Vagina (tissue), 2 donors: ENCODE data around the gene CFHR4. TPM values are rescaled to one million over a fixed set of nuclear protein-coding genes. Genes with fewer than 3 reads are reported as not detected.

Experiments used
- DNase-seq, 2 donors: peaks; one replicate each; pipeline ENCODE4 v3.0.0-alpha.2; 2017; ENCODE audit errors: extremely low spot score in 2 of 2
- H3K27ac ChIP-seq: fragments of 200-600 bp; sonication (generic); one replicate; pipeline ENCODE4 v1.5.1; 2019
- H3K27me3 ChIP-seq: fragments of 200-600 bp; sonication (generic); one replicate; pipeline ENCODE4 v1.5.1; 2019
- H3K36me3 ChIP-seq, 2 donors: fragments of 200-600 bp; sonication (generic); one replicate each; pipeline ENCODE4 v1.5.1; 2017 to 2019
- H3K4me1 ChIP-seq: fragments of 200-600 bp; sonication (generic); one replicate; pipeline ENCODE4 v1.5.1; 2019
- H3K4me3 ChIP-seq, 2 donors: fragments of 200-600 bp; sonication (generic); 1 replicate in 1 of 2; 2 replicates in 1 of 2; pipeline ENCODE4 v1.5.1; 2016 to 2019
- H3K9me3 ChIP-seq: fragments of 200-600 bp; sonication (generic); one replicate; pipeline ENCODE4 v1.5.1; 2019
- CTCF ChIP-seq, 3 experiments: fragments of 450-650 bp in 2 of 3; fragments of 200-600 bp in 1 of 3; sonication (generic) in 1 of 3; IDR thresholded peaks; one replicate each; pipeline ENCODE4 v1.5.1; 2017 to 2019; ENCODE audit warnings: antibody characterized with exemption in 3 of 3, mild to moderate bottlenecking in 2 of 3, moderate library complexity in 2 of 3
- POLR2A ChIP-seq, 2 donors: fragments of 450-650 bp; IDR thresholded peaks; one replicate each; pipeline ENCODE4 v1.6.1; 2017; ENCODE audit warnings: antibody characterized with exemption in 2 of 2, mild to moderate bottlenecking in 2 of 2, moderate library complexity in 2 of 2
- POLR2AphosphoS5 ChIP-seq, 2 donors: sonication (generic); formaldehyde crosslinking; IDR thresholded peaks; one replicate each; pipeline ENCODE4 v1.9.0; 2017; ENCODE audit warnings: antibody characterized with exemption in 2 of 2, mild to moderate bottlenecking in 2 of 2, low read depth in 1 of 2; ENCODE audit not compliant: insufficient read depth in 1 of 2
- intact Hi-C: fragments of 100-400 bp; cut with DNase I; formaldehyde crosslinking; loops from one replicate; pipeline ENCODE4 v1.15.1; 2023
- total RNA-seq: library from RNA; depleted of rRNA; stranded (reverse); fragments of >200 nt; gene quantifications from one replicate; pipeline ENCODE4 v1.2.3, GENCODE V29; 2016

The CFHR4 gene
- total RNA-seq, 1 donor from 2014 or later: not detected

- Histone ChIP-seq H3K27me3 (no peaks in the 10 kb centered on the region), H3K9me3 (no peaks in the 10 kb centered on the region), H3K4me1 (no peaks in the 10 kb centered on the region), H3K4me3 (no peak overlapping the region), H3K36me3 (no peaks in the 10 kb centered on the region), H3K27ac (no peak overlapping the region)
- intact Hi-C loops: no loop called here
- no peak for DNase-seq
- TF ChIP-seq POLR2A (IDR thresholded peaks at IDR 0.05): no peak
- TF ChIP-seq POLR2AphosphoS5 (IDR thresholded peaks at IDR 0.05; ENCODE audit: insufficient read depth in 1 of 2, low read depth in 1 of 2): no peak
- TF ChIP-seq CTCF (IDR thresholded peaks at IDR 0.05): no peak
Observed at GRCh38 chr1:196860323-196860884, 27.4 kb upstream of the CFHR4 start.

- no peak for TF ChIP-seq CTCF (IDR thresholded peaks at IDR 0.05)
- TF ChIP-seq POLR2A (IDR thresholded peaks at IDR 0.05): no peak
- Histone ChIP-seq H3K36me3 (no peaks in the 10 kb centered on the region), H3K4me3 (no peak overlapping the region), H3K27me3 (no peaks in the 10 kb centered on the region), H3K9me3 (no peaks in the 10 kb centered on the region), H3K27ac (no peak overlapping the region), H3K4me1 (no peaks in the 10 kb centered on the region)
- intact Hi-C loops: no loop called here
- DNase-seq: no peak
Observed at GRCh38 chr1:196861429-196861828, 26.4 kb upstream of the CFHR4 start.

- DNase-seq: no peak
- no peaks in the 10 kb centered on the region for H3K27me3 ChIP-seq
- intact Hi-C loops: no loop called here
- H3K9me3 ChIP-seq: no peaks in the 10 kb centered on the region
- H3K36me3 ChIP-seq: no peaks in the 10 kb centered on the region
- TF ChIP-seq CTCF (IDR thresholded peaks at IDR 0.05): no peak
- no peak overlapping the region for H3K27ac ChIP-seq
- H3K4me3 ChIP-seq: no peak overlapping the region
- no peaks in the 10 kb centered on the region for H3K4me1 ChIP-seq
Observed at GRCh38 chr1:196866974-196867373, 20.9 kb upstream of the CFHR4 start.

GRCh38 chr1:196873385-196873784 is 14.5 kb upstream of the CFHR4 start:
- Histone ChIP-seq H3K36me3 (no peaks in the 10 kb centered on the region), H3K9me3 (no peaks in the 10 kb centered on the region), H3K27me3 (no peaks in the 10 kb centered on the region), H3K4me1 (no peaks in the 10 kb centered on the region), H3K4me3 (no peak overlapping the region), H3K27ac (no peak overlapping the region)
- TF ChIP-seq POLR2A (IDR thresholded peaks at IDR 0.05): no peak
- TF ChIP-seq CTCF (IDR thresholded peaks at IDR 0.05): no peak
- TF ChIP-seq POLR2AphosphoS5 (IDR thresholded peaks at IDR 0.05; ENCODE audit: insufficient read depth in 1 of 2, low read depth in 1 of 2): no peak
- no peak for DNase-seq
- intact Hi-C loops: no loop called here

GRCh38 chr1:196875935-196876334 is 11.9 kb upstream of the CFHR4 start:
- TF ChIP-seq POLR2A (IDR thresholded peaks at IDR 0.05) (no peak), POLR2AphosphoS5 (IDR thresholded peaks at IDR 0.05; ENCODE audit: insufficient read depth in 1 of 2, low read depth in 1 of 2) (no peak), CTCF (IDR thresholded peaks at IDR 0.05) (no peak)
- Histone ChIP-seq H3K4me1 (no peaks in the 10 kb centered on the region), H3K27ac (no peak overlapping the region), H3K4me3 (no peak overlapping the region), H3K27me3 (no peaks in the 10 kb centered on the region), H3K9me3 (no peaks in the 10 kb centered on the region), H3K36me3 (no peaks in the 10 kb centered on the region)
- intact Hi-C loops: no loop called here
- no peak for DNase-seq
